Fibroblast of skin of scalp (primary cell): ENCODE measurements around the gene LHX4.
A peak's percentile ranks its signal among the peaks of the same experiment; 100 is the strongest.

ENCODE experiments used
- DNase-seq: peaks from one replicate; pipeline ENCODE4 v3.0.0-alpha.2; 2013

LHX4 gene

DNA sequence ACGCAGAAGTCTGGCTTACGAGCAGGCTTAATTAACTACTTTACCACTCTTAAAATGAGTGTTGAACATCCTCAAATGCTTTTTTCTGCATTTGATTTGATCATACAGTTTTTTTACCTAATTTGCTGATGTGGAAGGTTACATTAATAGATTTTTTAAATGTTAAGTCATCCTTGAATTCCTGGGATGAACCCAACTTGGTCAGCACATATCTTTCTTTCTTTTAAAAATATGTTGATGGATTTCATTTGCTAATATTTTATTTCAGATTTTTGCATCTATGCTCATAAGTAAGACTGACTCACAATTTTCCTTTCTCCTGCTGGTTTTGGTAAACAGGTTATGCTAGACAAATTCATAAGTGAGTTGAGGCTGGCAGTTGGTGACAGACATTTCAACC lies 82.9 kb downstream of the LHX4 start:
- peak; percentile 58 for DNase-seq

DNA sequence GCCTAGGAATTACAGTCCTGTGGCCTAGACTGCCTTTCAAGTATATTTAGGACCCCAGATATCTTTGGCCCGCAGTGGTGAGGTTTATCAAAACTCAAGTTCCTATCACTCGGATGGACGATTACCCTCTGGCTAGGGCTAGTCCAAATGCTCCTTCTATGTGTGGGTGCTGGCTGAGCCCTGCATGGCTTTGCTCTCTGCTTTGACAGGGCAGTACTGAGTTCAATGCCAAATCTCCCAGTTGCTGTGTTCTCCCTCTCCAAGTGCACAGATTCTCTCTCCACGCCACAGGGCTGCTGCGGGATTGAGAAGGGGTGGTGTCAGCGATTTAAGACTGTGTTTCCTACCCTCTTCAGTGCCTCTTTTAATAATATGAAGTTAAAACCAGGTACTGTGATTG lies 97.0 kb downstream of the LHX4 start:
- no peak for DNase-seq
